Trophoblast cell (in vitro differentiated cells and primary cell): ENCODE data around the gene MON2.

ENCODE experiments used
- DNase-seq, 2 donors: peaks; one replicate each; pipeline ENCODE4 v3.0.0-alpha.2; 2016
- H2AFZ ChIP-seq: 2 replicates; pipeline ENCODE4 v1.6.1; 2013; ENCODE audit warnings: low read length, moderate library complexity, mild to moderate bottlenecking; ENCODE audit not compliant: insufficient read depth, poor library complexity
- H2AK5ac ChIP-seq: 2 replicates; pipeline ENCODE4 v1.6.1; 2013; ENCODE audit warnings: mild to moderate bottlenecking, low read length
- H2BK120ac ChIP-seq: 2 replicates; pipeline ENCODE4 v1.6.1; 2013; ENCODE audit warnings: low read length, mild to moderate bottlenecking, moderate library complexity; ENCODE audit not compliant: insufficient read depth, poor library complexity
- H2BK12ac ChIP-seq: 2 replicates; pipeline ENCODE4 v1.6.1; 2013; ENCODE audit warnings: mild to moderate bottlenecking, low read length, moderate library complexity
- H2BK5ac ChIP-seq: 2 replicates; pipeline ENCODE4 v1.6.1; 2013; ENCODE audit warnings: low read length, low read depth, moderate library complexity, mild to moderate bottlenecking; ENCODE audit not compliant: poor library complexity
- H3K14ac ChIP-seq: 2 replicates; pipeline ENCODE4 v1.6.1; 2013; ENCODE audit warnings: mild to moderate bottlenecking, low read length
- H3K18ac ChIP-seq: 2 replicates; pipeline ENCODE4 v1.6.1; 2013; ENCODE audit warnings: mild to moderate bottlenecking, low read length
- H3K23ac ChIP-seq: 2 replicates; pipeline ENCODE4 v1.6.1; 2013; ENCODE audit warnings: low read length
- H3K27ac ChIP-seq: 2 replicates; pipeline ENCODE4 v1.5.1; 2013; ENCODE audit warnings: low read depth, mild to moderate bottlenecking, inconsistent platforms, low read length, moderate library complexity
- H3K27me3 ChIP-seq: 2 replicates; pipeline ENCODE4 v1.6.1; 2013; ENCODE audit warnings: inconsistent platforms, mild to moderate bottlenecking, low read length, moderate library complexity; ENCODE audit not compliant: insufficient read depth
- H3K36me3 ChIP-seq, 2 experiments: 1 replicate in 1 of 2; 2 replicates in 1 of 2; pipeline ENCODE4 v1.6.1; 2013; ENCODE audit warnings: low read length in 2 of 2, mild to moderate bottlenecking in 2 of 2, moderate library complexity in 1 of 2; ENCODE audit not compliant: insufficient read depth in 2 of 2, control insufficient read depth in 1 of 2
- H3K4ac ChIP-seq: 2 replicates; pipeline ENCODE4 v1.6.1; 2013; ENCODE audit warnings: low read depth, mild to moderate bottlenecking, low read length, moderate library complexity
- H3K4me1 ChIP-seq, 2 experiments: 1 replicate in 1 of 2; 2 replicates in 1 of 2; pipeline ENCODE4 v1.6.1; 2013; ENCODE audit warnings: low read length in 2 of 2, mild to moderate bottlenecking in 2 of 2, moderate library complexity in 1 of 2; ENCODE audit not compliant: insufficient read depth in 2 of 2, control insufficient read depth in 1 of 2
- H3K4me2 ChIP-seq: 2 replicates; pipeline ENCODE4 v1.6.1; 2013; ENCODE audit warnings: inconsistent platforms, mild to moderate bottlenecking, low read length, moderate library complexity
- H3K4me3 ChIP-seq: 2 replicates; pipeline ENCODE4 v1.5.1; 2013; ENCODE audit warnings: mild to moderate bottlenecking, low read depth, low read length, inconsistent platforms
- H3K79me1 ChIP-seq: one replicate; pipeline ENCODE4 v1.6.1; 2013; ENCODE audit warnings: low read length
- H3K79me2 ChIP-seq: 2 replicates; pipeline ENCODE4 v1.6.1; 2013; ENCODE audit warnings: low read length, mild to moderate bottlenecking; ENCODE audit not compliant: control insufficient read depth, insufficient read depth, poor library complexity
- H3K9ac ChIP-seq: 2 replicates; pipeline ENCODE4 v1.6.1; 2013; ENCODE audit warnings: mild to moderate bottlenecking, low read length
- H3K9me3 ChIP-seq: 2 replicates; pipeline ENCODE4 v1.6.1; 2013; ENCODE audit warnings: low read depth, mild to moderate bottlenecking, control low read depth, inconsistent platforms, low read length; ENCODE audit not compliant: insufficient read depth
- H4K12ac ChIP-seq: 2 replicates; pipeline ENCODE4 v1.6.1; 2013; ENCODE audit warnings: low read depth, mild to moderate bottlenecking, low read length, moderate library complexity
- H4K8ac ChIP-seq: 2 replicates; pipeline ENCODE4 v1.6.1; 2013; ENCODE audit warnings: low read depth, mild to moderate bottlenecking, low read length, moderate library complexity
- H4K91ac ChIP-seq: one replicate; pipeline ENCODE4 v1.6.1; 2013; ENCODE audit warnings: low read depth, mild to moderate bottlenecking, low read length, moderate library complexity
- WGBS: extraction: QIAGEN DNeasy Blood & Tissue Kit; methylation state at CpG from one replicate; pipeline ENCODE4 v1.1.7; 2013; ENCODE audit warnings: missing lambda C conversion rate; ENCODE audit not compliant: insufficient read length, insufficient coverage; ENCODE audit errors: extremely low coverage; 5-methylcytosine and 5-hydroxymethylcytosine counted together

The MON2 gene

GRCh38 chr12:62629413-62629812 lies 162.8 kb downstream of the MON2 start:
- no peak overlapping the region for H4K8ac ChIP-seq
- H3K23ac ChIP-seq, result no peak overlapping the region
- no CpG with 5 or more reads among the region's 4 CpGs for WGBS
- H3K9ac ChIP-seq, result no peak overlapping the region
- H2BK5ac ChIP-seq, result no peak overlapping the region
- H4K12ac ChIP-seq, result no peak overlapping the region
- H3K9me3 ChIP-seq, result no peaks in the 10 kb centered on the region
- no peak overlapping the region for H2BK12ac ChIP-seq
- no peak for DNase-seq
- H3K14ac ChIP-seq, result no peak overlapping the region
- H4K91ac ChIP-seq, result no peak overlapping the region
- H2AK5ac ChIP-seq, result no peak overlapping the region
- no peaks in the 10 kb centered on the region for H3K79me2 ChIP-seq
- H3K27me3 ChIP-seq, result no peaks in the 10 kb centered on the region
- H3K4ac ChIP-seq, result no peak overlapping the region
- no peak overlapping the region for H2BK120ac ChIP-seq
- H3K4me1 ChIP-seq, result peaks cover 2 to 4% of the 10 kb centered on the region in 2 experiments
- H3K4me2 ChIP-seq, result no peak overlapping the region
- H3K18ac ChIP-seq, result no peak overlapping the region
- no peaks in the 10 kb centered on the region for H3K79me1 ChIP-seq
- H2AFZ ChIP-seq, result no peak overlapping the region
- no peaks in the 10 kb centered on the region for H3K36me3 ChIP-seq
- no peak overlapping the region for H3K27ac ChIP-seq
- no peak overlapping the region for H3K4me3 ChIP-seq

GRCh38 chr12:62629971-62630739 lies 163.5 kb downstream of the MON2 start:
- Histone ChIP-seq H3K4me3 (no peak overlapping the region), H3K79me2 (no peaks in the 10 kb centered on the region), H3K4me2 (no peak overlapping the region), H2BK5ac (no peak overlapping the region), H2AK5ac (no peak overlapping the region), H3K9me3 (no peaks in the 10 kb centered on the region), H3K18ac (no peak overlapping the region), H3K27ac (no peak overlapping the region), H3K9ac (no peak overlapping the region), H2BK12ac (no peak overlapping the region), H3K79me1 (no peaks in the 10 kb centered on the region), H3K4me1 (peaks cover 2 to 4% of the 10 kb centered on the region in 2 experiments), H2BK120ac (no peak overlapping the region), H3K36me3 (no peaks in the 10 kb centered on the region), H4K12ac (no peak overlapping the region), H3K4ac (no peak overlapping the region), H2AFZ (no peak overlapping the region), H3K23ac (no peak overlapping the region), H4K91ac (no peak overlapping the region), H3K14ac (no peak overlapping the region), H3K27me3 (no peaks in the 10 kb centered on the region), H4K8ac (no peak overlapping the region)
- no peak for DNase-seq
- no CpG with 5 or more reads among the region's 5 CpGs for WGBS

- Histone ChIP-seq H4K8ac (no peak overlapping the region), H2BK120ac (no peak overlapping the region), H2BK12ac (no peak overlapping the region), H3K9me3 (no peaks in the 10 kb centered on the region), H3K9ac (no peak overlapping the region), H3K23ac (no peak overlapping the region), H3K14ac (no peak overlapping the region), H3K18ac (no peak overlapping the region), H4K12ac (no peak overlapping the region), H3K27ac (no peak overlapping the region), H3K79me2 (no peaks in the 10 kb centered on the region), H3K4ac (no peak overlapping the region), H3K79me1 (no peaks in the 10 kb centered on the region), H3K4me3 (peak overlapping the region; percentile 63), H2BK5ac (no peak overlapping the region), H3K27me3 (no peaks in the 10 kb centered on the region), H2AFZ (no peak overlapping the region), H3K4me1 (peaks cover 2 to 4% of the 10 kb centered on the region in 2 experiments), H4K91ac (no peak overlapping the region), H2AK5ac (no peak overlapping the region), H3K36me3 (no peaks in the 10 kb centered on the region), H3K4me2 (peak overlapping the region; percentile 94)
- no CpG with 5 or more reads among the region's 58 CpGs for WGBS
- DNase-seq, result no peak
Measured at GRCh38 chr12:62631471-62632410, 165.1 kb downstream of the MON2 start.

GRCh38 chr12:62632411-62632918 lies 165.8 kb downstream of the MON2 start:
- Histone ChIP-seq H3K79me2 (no peaks in the 10 kb centered on the region), H3K18ac (no peak overlapping the region), H2AFZ (peak overlapping the region; percentile 64), H3K79me1 (no peaks in the 10 kb centered on the region), H2BK120ac (no peak overlapping the region), H3K27ac (no peak overlapping the region), H2BK5ac (no peak overlapping the region), H4K8ac (no peak overlapping the region), H2AK5ac (no peak overlapping the region), H4K12ac (no peak overlapping the region), H3K4me1 (peaks cover 2 to 4% of the 10 kb centered on the region in 2 experiments), H3K9me3 (no peaks in the 10 kb centered on the region), H3K36me3 (no peaks in the 10 kb centered on the region), H4K91ac (no peak overlapping the region), H3K27me3 (no peaks in the 10 kb centered on the region), H2BK12ac (no peak overlapping the region), H3K14ac (no peak overlapping the region), H3K4me2 (peak overlapping the region; percentile 94), H3K23ac (no peak overlapping the region), H3K4me3 (peak overlapping the region; percentile 21), H3K4ac (no peak overlapping the region), H3K9ac (no peak overlapping the region)
- WGBS, result no CpG with 5 or more reads among the region's 22 CpGs
- no peak for DNase-seq
